Measurements from ENCODE around the gene TGFBR3. TPM values are rescaled to one million over a fixed set of nuclear protein-coding genes. Genes with fewer than 3 reads are reported as not detected.

Gene TGFBR3
- total RNA-seq, 4 donors from 2014 or later = 37.3 to 61.7 (median 48.4) TPM

- no peaks in the 10 kb centered on the region for H3K27me3 ChIP-seq
- peaks cover 0 to 10% of the 10 kb centered on the region in 2 donors for H3K36me3 ChIP-seq
- in situ Hi-C loops (cut with MboI; ENCODE audit: low sequenced_read_pairs in 4 of 4) = no loop called here
- peaks cover 20 to 34% of the 10 kb centered on the region in 2 donors for H3K4me1 ChIP-seq
- no peaks in the 10 kb centered on the region for H3K9me3 ChIP-seq
- ATAC-seq (no peak), DNase-seq (no peak)
- TF ChIP-seq POLR2A (IDR thresholded peaks at IDR 0.05) (no peak), CTCF (IDR thresholded peaks at IDR 0.05 in 4 of 5, conservative IDR thresholded peaks at IDR 0.05 in 1 of 5) (no peak)
- no peak overlapping the region for H3K4me3 ChIP-seq
- no peak overlapping the region for H3K27ac ChIP-seq
- intact Hi-C loops (cut with DNase I; ENCODE audit: low total_unique reads) = no loop called here
These were observed 202.9 kb downstream of the TGFBR3 start for GRCh38 chr1:91682882-91683597.

GRCh38 chr1:91680556-91681155 lies 205.3 kb downstream of the TGFBR3 start:
- no peak overlapping the region for H3K4me3 ChIP-seq
- H3K36me3 ChIP-seq = peaks cover 0 to 10% of the 10 kb centered on the region in 2 donors
- H3K27ac ChIP-seq = no peak overlapping the region
- H3K27me3 ChIP-seq = no peaks in the 10 kb centered on the region
- no peak for DNase-seq
- in situ Hi-C loops (cut with MboI; ENCODE audit: low sequenced_read_pairs in 4 of 4) (no loop called here), intact Hi-C loops (cut with DNase I; ENCODE audit: low total_unique reads) (no loop called here)
- ATAC-seq = no peak
- H3K4me1 ChIP-seq = peaks cover 3 to 11% of the 10 kb centered on the region in 2 donors
- TF ChIP-seq POLR2A (IDR thresholded peaks at IDR 0.05) (no peak), CTCF (IDR thresholded peaks at IDR 0.05 in 4 of 5, conservative IDR thresholded peaks at IDR 0.05 in 1 of 5) (no peak)
- no peaks in the 10 kb centered on the region for H3K9me3 ChIP-seq

GRCh38 chr1:91679446-91679845 lies 206.5 kb downstream of the TGFBR3 start:
- Histone ChIP-seq H3K27me3 (no peaks in the 10 kb centered on the region), H3K27ac (no peak overlapping the region), H3K9me3 (no peaks in the 10 kb centered on the region), H3K4me3 (no peak overlapping the region), H3K36me3 (peaks cover 0 to 10% of the 10 kb centered on the region in 2 donors), H3K4me1 (peaks cover 0 to 2% of the 10 kb centered on the region in 2 donors)
- DNase-seq = no peak
- ATAC-seq = no peak
- TF ChIP-seq CTCF (IDR thresholded peaks at IDR 0.05 in 4 of 5, conservative IDR thresholded peaks at IDR 0.05 in 1 of 5) = no peak
- no peak for TF ChIP-seq POLR2A (IDR thresholded peaks at IDR 0.05)
- intact Hi-C loops (cut with DNase I; ENCODE audit: low total_unique reads) (no loop called here), in situ Hi-C loops (cut with MboI; ENCODE audit: low sequenced_read_pairs in 4 of 4) (no loop called here)

GRCh38 chr1:91676030-91676429 lies 209.9 kb downstream of the TGFBR3 start:
- in situ Hi-C loops (cut with MboI; ENCODE audit: low sequenced_read_pairs in 4 of 4) = no loop called here
- H3K4me3 ChIP-seq = no peak overlapping the region
- ATAC-seq = no peak

More at GRCh38 chr1:91676030-91676429, 209.9 kb downstream of the TGFBR3 start:
- TF ChIP-seq CTCF (IDR thresholded peaks at IDR 0.05 in 4 of 5, conservative IDR thresholded peaks at IDR 0.05 in 1 of 5) (no peak), POLR2A (IDR thresholded peaks at IDR 0.05) (no peak)
- Histone ChIP-seq H3K36me3 (no peaks in the 10 kb centered on the region), H3K4me1 (no peaks in the 10 kb centered on the region), H3K27ac (no peak overlapping the region), H3K9me3 (no peaks in the 10 kb centered on the region), H3K27me3 (no peaks in the 10 kb centered on the region)
- intact Hi-C loops (cut with DNase I; ENCODE audit: low total_unique reads) = no loop called here
- DNase-seq = no peak

Data from gastrocnemius medialis (tissue), 4 donors.